ENCODE data around the gene MGAT4A.

DNA sequence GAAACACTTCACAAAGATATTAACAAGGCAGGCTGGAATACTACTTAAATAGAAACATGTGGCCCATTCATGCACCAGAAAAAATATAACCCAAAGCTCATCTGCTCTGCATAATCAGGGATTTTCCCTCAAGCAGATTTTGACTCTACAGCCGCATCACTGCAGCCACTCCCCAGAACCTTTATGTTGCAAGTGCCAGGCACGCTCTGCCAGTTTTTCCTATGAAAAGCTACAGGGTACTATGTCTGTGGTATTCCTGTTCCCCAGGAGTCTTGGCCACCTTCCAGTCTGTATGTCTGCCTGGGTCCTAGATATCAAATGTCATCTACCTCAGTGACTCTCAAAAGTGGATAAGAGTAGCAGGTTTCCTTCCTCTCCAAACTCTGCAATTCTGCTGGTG is 126.4 kb downstream of the MGAT4A start:
- TF ChIP-seq EZH2phosphoT487 (IDR thresholded peaks at IDR 0.05; ENCODE audit: borderline replicate concordance, low read depth, low read length) = no peak
- TF ChIP-seq, protein P1, sequence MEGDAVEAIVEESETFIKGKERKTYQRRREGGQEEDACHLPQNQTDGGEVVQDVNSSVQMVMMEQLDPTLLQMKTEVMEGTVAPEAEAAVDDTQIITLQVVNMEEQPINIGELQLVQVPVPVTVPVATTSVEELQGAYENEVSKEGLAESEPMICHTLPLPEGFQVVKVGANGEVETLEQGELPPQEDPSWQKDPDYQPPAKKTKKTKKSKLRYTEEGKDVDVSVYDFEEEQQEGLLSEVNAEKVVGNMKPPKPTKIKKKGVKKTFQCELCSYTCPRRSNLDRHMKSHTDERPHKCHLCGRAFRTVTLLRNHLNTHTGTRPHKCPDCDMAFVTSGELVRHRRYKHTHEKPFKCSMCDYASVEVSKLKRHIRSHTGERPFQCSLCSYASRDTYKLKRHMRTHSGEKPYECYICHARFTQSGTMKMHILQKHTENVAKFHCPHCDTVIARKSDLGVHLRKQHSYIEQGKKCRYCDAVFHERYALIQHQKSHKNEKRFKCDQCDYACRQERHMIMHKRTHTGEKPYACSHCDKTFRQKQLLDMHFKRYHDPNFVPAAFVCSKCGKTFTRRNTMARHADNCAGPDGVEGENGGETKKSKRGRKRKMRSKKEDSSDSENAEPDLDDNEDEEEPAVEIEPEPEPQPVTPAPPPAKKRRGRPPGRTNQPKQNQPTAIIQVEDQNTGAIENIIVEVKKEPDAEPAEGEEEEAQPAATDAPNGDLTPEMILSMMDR (conservative IDR thresholded peaks at IDR 0.05; ENCODE audit: low read length) = no peak

All from OCI-LY7 (cell line).